ENCODE results near the gene SEMA5B. TPM values are rescaled to one million over a fixed set of nuclear protein-coding genes. Genes with fewer than 3 reads are reported as not detected.

The SEMA5B gene
- total RNA-seq, 1 experiment from 2014 or later, result 9.4 TPM

DNA sequence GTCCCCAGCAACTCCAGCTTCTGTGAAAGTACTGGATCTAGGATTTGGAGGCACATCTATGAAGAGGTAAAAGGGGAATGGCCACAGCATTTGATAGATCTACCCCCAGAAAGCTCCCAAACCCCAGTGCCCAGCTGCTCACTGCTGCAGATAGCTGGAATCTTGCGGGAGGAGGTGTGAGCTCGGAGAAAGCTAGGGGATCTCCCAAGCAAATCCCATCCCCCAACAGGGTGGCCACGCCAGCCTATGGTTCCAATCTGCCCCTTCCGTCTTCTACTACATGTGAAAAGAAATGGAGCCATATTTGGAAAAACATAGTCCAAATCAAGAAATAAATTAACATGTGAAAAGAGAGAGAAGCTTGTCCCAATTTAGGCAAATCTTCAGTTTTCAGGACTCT lies 42.0 kb downstream of the SEMA5B start:
- peaks cover 25% of the 10 kb centered on the region for H3K4me1 ChIP-seq (ENCODE audit: insufficient read depth, low read length)
- no peak overlapping the region for H4K5ac ChIP-seq (ENCODE audit: insufficient read length, low read depth, low read length)
- H4K8ac ChIP-seq (replicated peaks; ENCODE audit: insufficient read length, low read depth, low read length), result no peak overlapping the region
- H3K14ac ChIP-seq (ENCODE audit: insufficient read depth, low read length), result no peak overlapping the region
- H3K27me3 ChIP-seq (ENCODE audit: insufficient read depth, low read length), result no peaks in the 10 kb centered on the region; the same call in 1 of the 2 replicates
- H3K18ac ChIP-seq (ENCODE audit: insufficient read length, low read depth, low read length), result no peak overlapping the region
- no peak overlapping the region for H3T11ph ChIP-seq (ENCODE audit: low read length)
- H3K9ac ChIP-seq (ENCODE audit: extremely low read depth, insufficient read length, low read length), result no peak overlapping the region
- H3K27me3 Mint-ChIP-seq (ENCODE audit: low read depth), result peaks cover 28% of the 10 kb centered on the region
- no peak overlapping the region for H3K4me2 ChIP-seq (ENCODE audit: insufficient read depth, insufficient read length, low read length)
- DNase-seq, result peak; percentile 56
- no peaks in the 10 kb centered on the region for H3K36me3 Mint-ChIP-seq (ENCODE audit: insufficient read depth in 1 of 3, low read depth in 3 of 3)
- H3K23me2 ChIP-seq (ENCODE audit: insufficient read length, low read depth, low read length, poor library complexity, severe bottlenecking), result no peaks in the 10 kb centered on the region
- no peak overlapping the region for H2BK15ac ChIP-seq (ENCODE audit: low read depth, low read length)
- no peak overlapping the region for H2BK12ac ChIP-seq (ENCODE audit: insufficient read length, low read depth, low read length)
- peak overlapping the region in 2 of 3 experiments; percentile 15 to 32; a peak in 2 of 7 replicates for H3K27ac Mint-ChIP-seq
- no peak overlapping the region for H2AFZ ChIP-seq (ENCODE audit: low read length)
- no peak overlapping the region for H3K27ac ChIP-seq (ENCODE audit: insufficient read length, low read depth, low read length)
- H2BK5ac ChIP-seq (ENCODE audit: insufficient read length, low read length), result no peak overlapping the region
- no peak overlapping the region for H2AK5ac ChIP-seq (ENCODE audit: insufficient read length, low read length)
- no CpG with 5 or more reads among the region's 4 CpGs for WGBS (ENCODE audit: extremely low coverage, insufficient read length, low lambda C conversion rate)
- no peaks in the 10 kb centered on the region for H3K79me1 ChIP-seq (ENCODE audit: insufficient read depth, low read depth, low read length, poor library complexity, severe bottlenecking)
- no peaks in the 10 kb centered on the region; a peak in 2 of 5 replicates for H3K9me3 Mint-ChIP-seq
- no peaks in the 10 kb centered on the region for H3K79me2 ChIP-seq (ENCODE audit: insufficient read depth, low read length)
- no peak overlapping the region for H2BK120ac ChIP-seq (ENCODE audit: low read depth, low read length, poor library complexity, severe bottlenecking)
- H3K23ac ChIP-seq (ENCODE audit: insufficient read length, low read depth, low read length), result no peak overlapping the region
- no peak overlapping the region for H4K91ac ChIP-seq (ENCODE audit: insufficient read length, low read depth, low read length)
- no peaks in the 10 kb centered on the region for H3K9me3 ChIP-seq (ENCODE audit: control insufficient read depth, low read depth, low read length)
- TF ChIP-seq, protein P1, sequence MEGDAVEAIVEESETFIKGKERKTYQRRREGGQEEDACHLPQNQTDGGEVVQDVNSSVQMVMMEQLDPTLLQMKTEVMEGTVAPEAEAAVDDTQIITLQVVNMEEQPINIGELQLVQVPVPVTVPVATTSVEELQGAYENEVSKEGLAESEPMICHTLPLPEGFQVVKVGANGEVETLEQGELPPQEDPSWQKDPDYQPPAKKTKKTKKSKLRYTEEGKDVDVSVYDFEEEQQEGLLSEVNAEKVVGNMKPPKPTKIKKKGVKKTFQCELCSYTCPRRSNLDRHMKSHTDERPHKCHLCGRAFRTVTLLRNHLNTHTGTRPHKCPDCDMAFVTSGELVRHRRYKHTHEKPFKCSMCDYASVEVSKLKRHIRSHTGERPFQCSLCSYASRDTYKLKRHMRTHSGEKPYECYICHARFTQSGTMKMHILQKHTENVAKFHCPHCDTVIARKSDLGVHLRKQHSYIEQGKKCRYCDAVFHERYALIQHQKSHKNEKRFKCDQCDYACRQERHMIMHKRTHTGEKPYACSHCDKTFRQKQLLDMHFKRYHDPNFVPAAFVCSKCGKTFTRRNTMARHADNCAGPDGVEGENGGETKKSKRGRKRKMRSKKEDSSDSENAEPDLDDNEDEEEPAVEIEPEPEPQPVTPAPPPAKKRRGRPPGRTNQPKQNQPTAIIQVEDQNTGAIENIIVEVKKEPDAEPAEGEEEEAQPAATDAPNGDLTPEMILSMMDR (conservative IDR thresholded peaks at IDR 0.05), result no peak
- H3K56ac ChIP-seq (ENCODE audit: insufficient read length, low read depth, low read length), result no peak overlapping the region
- H3K4ac ChIP-seq (ENCODE audit: low read depth, low read length), result no peak overlapping the region
- H3K4me1 Mint-ChIP-seq, result peaks cover 65 to 78% of the 10 kb centered on the region in 2 experiments
- H3K4me3 Mint-ChIP-seq, result peak overlapping the region in 1 of 2 experiments; percentile 50; a peak in 3 of 5 replicates
- no peaks in the 10 kb centered on the region for H4K20me1 ChIP-seq (ENCODE audit: control insufficient read depth, insufficient read depth, insufficient read length)
- no peak overlapping the region for H2BK20ac ChIP-seq (ENCODE audit: low read depth, low read length, poor library complexity, severe bottlenecking)

Measured in H9 (cell line).